IgD-negative memory B cell (primary cell): Measurements from ENCODE around the gene CD9. TPM values are rescaled to one million over a fixed set of nuclear protein-coding genes. Genes with fewer than 3 reads are reported as not detected.
"Not testable (repeated sequence)": the region's sequence is repeated elsewhere in the genome, so short reads cannot be mapped to it uniquely, and the experiment has no call there.

Source experiments
- H3K27ac Mint-ChIP-seq, 3 donors: one replicate each; pipeline ENCODE4 v1.8.0; 2020 to 2022; ENCODE audit warnings: mild to moderate bottlenecking in 3 of 3, mixed read lengths in 3 of 3, moderate library complexity in 1 of 3
- H3K27me3 Mint-ChIP-seq: one replicate; pipeline ENCODE4 v1.8.0; 2021; ENCODE audit warnings: mixed read lengths
- H3K36me3 Mint-ChIP-seq: one replicate; pipeline ENCODE4 v1.8.0; 2020; ENCODE audit warnings: mild to moderate bottlenecking, mixed read lengths
- H3K4me1 Mint-ChIP-seq, 3 donors: one replicate each; pipeline ENCODE4 v1.8.0; 2020 to 2022; ENCODE audit warnings: mixed read lengths in 3 of 3, mild to moderate bottlenecking in 1 of 3
- H3K4me3 Mint-ChIP-seq, 4 donors: one replicate each; pipeline ENCODE4 v1.8.0; 2020 to 2022; ENCODE audit warnings: mild to moderate bottlenecking in 4 of 4, mixed read lengths in 4 of 4, moderate library complexity in 3 of 4
- H3K9me3 Mint-ChIP-seq, 3 donors: one replicate each; pipeline ENCODE4 v1.8.0; 2020 to 2021; ENCODE audit warnings: mixed read lengths in 3 of 3, mild to moderate bottlenecking in 1 of 3
- polyA plus RNA-seq: library from polyadenylated mRNA; unstranded; fragments of 300-500 nt; fragmentation: Illumina TruSeq; gene quantifications from one replicate; pipeline ENCODE4 v1.2.3, GENCODE V29; 2021

The CD9 gene, protein sequence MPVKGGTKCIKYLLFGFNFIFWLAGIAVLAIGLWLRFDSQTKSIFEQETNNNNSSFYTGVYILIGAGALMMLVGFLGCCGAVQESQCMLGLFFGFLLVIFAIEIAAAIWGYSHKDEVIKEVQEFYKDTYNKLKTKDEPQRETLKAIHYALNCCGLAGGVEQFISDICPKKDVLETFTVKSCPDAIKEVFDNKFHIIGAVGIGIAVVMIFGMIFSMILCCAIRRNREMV
- 9.6 TPM for polyA plus RNA-seq

DNA sequence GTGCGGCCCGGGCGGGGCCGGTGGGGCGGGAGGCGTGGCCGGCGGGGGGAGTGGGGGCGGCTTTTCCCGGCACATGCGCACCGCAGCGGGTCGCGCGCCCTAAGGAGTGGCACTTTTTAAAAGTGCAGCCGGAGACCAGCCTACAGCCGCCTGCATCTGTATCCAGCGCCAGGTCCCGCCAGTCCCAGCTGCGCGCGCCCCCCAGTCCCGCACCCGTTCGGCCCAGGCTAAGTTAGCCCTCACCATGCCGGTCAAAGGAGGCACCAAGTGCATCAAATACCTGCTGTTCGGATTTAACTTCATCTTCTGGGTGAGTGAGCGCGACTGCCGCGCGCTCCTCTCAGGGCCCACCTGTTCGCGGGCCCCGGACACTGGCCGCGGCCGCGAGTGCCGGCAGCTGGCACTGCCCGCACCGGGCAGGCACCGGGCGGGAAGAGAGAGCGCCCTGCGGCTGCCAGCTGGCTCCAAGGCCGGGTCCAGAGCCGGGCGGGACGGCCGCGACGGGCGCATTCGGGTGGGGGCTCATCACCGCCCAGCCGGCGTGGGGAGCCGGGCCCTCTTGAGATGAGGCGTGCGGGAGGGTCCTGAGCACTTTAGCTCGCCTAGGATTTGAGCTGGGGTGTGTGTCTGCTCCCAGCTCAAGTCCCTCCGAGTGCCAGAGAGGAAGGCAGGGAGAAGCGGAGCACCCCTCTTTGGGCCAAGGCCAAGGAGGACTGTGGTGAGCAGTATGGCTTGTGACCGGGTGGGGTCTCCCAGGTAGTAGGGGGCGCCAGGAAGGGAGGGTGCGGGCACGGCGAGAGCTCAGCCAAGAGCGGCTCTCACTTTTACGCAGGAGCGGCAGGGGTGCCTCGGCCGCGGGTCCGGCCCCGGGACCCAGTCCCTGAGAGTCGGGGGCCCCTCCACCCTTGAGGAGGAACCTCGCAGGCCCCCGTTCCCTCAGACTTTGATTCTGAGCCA lies at the start of gene CD9:
TSS of gene CD9 (plus strand) at position 145 of the 957 bp plus-strand sequence. CDS start at position 245, 100 bp downstream.
- H3K4me3 Mint-ChIP-seq, result peak within 1 kb of the TSS; percentile 65 to 91 (median 82)
- H3K36me3 Mint-ChIP-seq, result no peaks in the 10 kb centered on the region
- peaks cover 6 to 10% (median 8%) of the 10 kb centered on the region in 3 donors for H3K4me1 Mint-ChIP-seq
- H3K27me3 Mint-ChIP-seq, result peaks cover 41% of the 10 kb centered on the region
- peak within 1 kb of the TSS in 2 of 3 donors; percentile 26 to 82 for H3K27ac Mint-ChIP-seq
- H3K9me3 Mint-ChIP-seq, result peaks cover 0 to 1% (median 0%) of the 10 kb centered on the region in 3 donors

DNA sequence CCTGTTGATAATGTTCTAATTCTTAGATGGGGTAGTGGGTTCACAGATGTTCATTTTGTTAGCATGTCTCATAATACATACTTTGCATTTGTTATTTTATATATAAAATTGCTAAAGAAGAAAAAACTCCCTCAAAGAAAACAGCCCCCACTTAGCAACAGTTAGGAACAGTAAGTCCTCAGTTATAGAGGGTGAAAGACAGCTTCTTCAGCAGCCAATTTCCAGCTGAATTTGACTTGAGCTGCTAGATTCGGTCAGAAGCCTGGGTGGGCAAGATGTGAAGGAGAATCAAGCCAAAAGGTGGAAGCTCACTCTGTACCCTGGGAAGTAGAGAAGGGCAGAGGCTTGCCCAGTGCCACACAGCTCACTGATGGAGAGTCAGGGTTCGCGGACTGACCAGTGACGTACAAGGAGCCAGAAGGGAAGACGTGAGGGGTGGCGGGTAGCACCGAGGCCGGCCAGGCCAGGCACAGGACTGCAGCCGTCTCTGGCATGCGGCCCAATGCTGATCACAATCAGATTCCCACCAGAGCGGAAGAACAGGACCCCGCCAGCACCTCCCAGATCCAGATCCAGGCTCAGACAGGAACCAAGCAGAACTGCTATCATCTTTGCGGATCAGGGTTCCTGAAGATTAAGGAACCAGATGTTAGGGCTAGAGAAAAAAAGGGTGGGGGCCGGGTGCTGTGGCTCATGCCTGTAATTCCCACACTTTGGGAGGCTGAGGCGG lies 45.3 kb upstream of the CD9 start:
- Mint-ChIP-seq H3K36me3 (peaks cover 2% of the 10 kb centered on the region), H3K4me1 (no peaks in the 10 kb centered on the region), H3K9me3 (no peaks in the 10 kb centered on the region), H3K4me3 (no peak overlapping the region), H3K27ac (no peak overlapping the region), H3K27me3 (peaks cover 10% of the 10 kb centered on the region)

DNA sequence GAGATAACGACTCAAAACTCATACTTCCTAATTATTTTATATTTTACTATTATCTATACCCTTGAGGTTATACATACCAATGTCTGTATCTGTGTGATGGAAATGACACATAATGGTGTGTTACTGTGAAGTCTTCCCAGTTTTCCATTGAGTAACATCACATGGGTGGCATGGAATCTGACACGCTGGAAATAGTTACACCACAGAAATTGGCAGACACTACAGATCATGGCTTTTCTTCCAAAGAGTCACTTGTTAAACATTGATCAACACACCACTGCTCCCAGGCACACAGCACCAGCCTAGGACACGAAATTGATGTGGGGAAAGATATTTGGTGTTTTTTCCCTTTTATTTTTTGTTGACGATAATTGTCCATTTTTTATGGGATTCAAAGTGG lies 42.7 kb upstream of the CD9 start:
- no peaks in the 10 kb centered on the region for H3K4me1 Mint-ChIP-seq
- H3K4me3 Mint-ChIP-seq, result no peak overlapping the region
- H3K36me3 Mint-ChIP-seq, result peaks cover 2% of the 10 kb centered on the region
- peaks cover 12% of the 10 kb centered on the region for H3K27me3 Mint-ChIP-seq
- H3K27ac Mint-ChIP-seq, result no peak overlapping the region
- no peaks in the 10 kb centered on the region for H3K9me3 Mint-ChIP-seq

DNA sequence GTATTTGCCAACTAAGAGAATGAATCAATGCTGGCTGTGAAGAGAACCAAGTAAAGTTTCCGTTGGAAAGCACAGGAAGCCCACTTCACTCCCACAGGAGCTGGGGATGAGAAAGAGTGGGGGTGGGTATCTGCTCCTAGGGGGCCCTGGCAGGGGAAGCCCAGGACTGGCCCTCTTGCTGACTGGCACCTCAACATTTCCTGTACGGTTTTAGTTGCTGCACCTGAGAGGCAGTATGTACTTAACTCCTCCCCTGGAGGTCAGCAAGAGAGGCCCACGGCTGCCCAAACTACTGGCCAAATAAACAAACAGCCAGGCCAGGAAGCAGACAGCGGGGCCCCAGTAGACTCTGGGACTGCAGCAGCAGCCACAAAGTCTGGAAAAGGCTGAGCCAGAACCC lies 41.9 kb upstream of the CD9 start:
- H3K9me3 Mint-ChIP-seq, result no peaks in the 10 kb centered on the region
- peaks cover 2% of the 10 kb centered on the region for H3K36me3 Mint-ChIP-seq
- H3K27ac Mint-ChIP-seq, result no peak overlapping the region
- H3K4me3 Mint-ChIP-seq, result no peak overlapping the region
- H3K4me1 Mint-ChIP-seq, result no peaks in the 10 kb centered on the region
- peaks cover 12% of the 10 kb centered on the region for H3K27me3 Mint-ChIP-seq

DNA sequence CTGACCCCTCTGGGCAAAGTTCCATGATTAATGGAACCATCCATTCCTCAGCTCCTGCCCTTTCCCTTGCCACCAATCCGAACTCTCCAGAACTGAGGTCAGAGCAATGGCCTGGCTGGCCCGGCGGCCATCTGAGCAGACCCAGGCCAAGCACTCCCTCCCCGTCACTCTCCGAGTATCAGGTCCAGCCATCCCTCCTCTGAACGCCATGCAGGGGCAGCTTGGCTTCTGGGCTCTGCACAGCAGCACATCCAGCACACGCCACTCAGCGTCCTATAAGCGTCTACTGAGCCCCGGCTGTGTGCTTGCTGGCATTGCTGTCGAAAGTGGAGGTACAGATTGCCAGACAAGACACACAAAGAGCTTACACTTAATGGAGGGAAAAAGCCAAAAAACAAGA lies 41.5 kb upstream of the CD9 start:
- H3K36me3 Mint-ChIP-seq, result peaks cover 2% of the 10 kb centered on the region
- peaks cover 12% of the 10 kb centered on the region for H3K27me3 Mint-ChIP-seq
- H3K27ac Mint-ChIP-seq, result no peak overlapping the region

DNA sequence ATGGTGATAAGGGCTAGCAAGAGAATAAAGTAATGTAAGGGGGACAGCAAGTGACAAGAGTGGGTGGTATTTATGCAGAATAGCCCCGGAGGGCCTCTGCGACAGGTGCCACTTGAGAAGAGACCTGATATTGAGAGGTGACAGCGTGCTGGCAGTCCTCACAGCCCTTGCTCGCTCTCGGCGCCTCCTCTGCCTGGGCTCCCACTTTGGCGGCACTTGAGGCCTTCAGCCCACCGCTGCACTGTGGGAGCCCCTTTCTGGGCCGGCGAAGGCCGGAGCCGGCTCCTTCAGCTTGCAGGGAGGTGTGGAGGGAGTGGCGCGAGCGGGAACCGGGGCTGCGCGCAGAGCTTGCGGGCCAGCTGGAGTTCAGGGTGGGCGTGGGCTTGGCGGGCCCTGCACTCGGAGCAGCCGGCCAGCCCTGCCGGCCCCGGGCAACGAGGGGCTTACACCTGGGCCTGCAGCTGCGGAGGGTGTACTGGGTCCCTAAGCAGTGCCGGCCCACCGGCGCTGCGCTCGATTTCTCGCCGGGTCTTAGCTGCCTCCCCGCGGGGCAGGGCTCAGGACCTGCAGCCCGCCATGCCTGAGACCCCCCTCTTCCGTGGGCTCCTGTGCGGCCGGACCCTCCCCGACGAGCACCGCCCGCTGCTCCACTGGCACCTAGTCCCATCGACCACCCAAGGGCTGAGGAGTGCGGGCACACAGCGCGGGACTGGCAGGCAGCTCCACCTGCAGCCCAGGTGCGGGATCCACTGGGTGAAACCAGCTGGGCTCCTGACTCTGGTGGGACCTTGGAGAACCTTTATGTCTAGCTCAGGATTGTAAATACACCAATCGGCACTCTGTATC lies 40.8 kb upstream of the CD9 start:
- not testable (repeated sequence) for H3K4me1 Mint-ChIP-seq, H3K27ac Mint-ChIP-seq, H3K36me3 Mint-ChIP-seq, H3K4me3 Mint-ChIP-seq, H3K9me3 Mint-ChIP-seq
- H3K27me3 Mint-ChIP-seq, result peaks cover 12% of the 10 kb centered on the region

More for the DNA sequence above, 41.5 kb upstream of the CD9 start:
- Mint-ChIP-seq H3K4me1 (no peaks in the 10 kb centered on the region), H3K9me3 (no peaks in the 10 kb centered on the region), H3K4me3 (no peak overlapping the region)

DNA sequence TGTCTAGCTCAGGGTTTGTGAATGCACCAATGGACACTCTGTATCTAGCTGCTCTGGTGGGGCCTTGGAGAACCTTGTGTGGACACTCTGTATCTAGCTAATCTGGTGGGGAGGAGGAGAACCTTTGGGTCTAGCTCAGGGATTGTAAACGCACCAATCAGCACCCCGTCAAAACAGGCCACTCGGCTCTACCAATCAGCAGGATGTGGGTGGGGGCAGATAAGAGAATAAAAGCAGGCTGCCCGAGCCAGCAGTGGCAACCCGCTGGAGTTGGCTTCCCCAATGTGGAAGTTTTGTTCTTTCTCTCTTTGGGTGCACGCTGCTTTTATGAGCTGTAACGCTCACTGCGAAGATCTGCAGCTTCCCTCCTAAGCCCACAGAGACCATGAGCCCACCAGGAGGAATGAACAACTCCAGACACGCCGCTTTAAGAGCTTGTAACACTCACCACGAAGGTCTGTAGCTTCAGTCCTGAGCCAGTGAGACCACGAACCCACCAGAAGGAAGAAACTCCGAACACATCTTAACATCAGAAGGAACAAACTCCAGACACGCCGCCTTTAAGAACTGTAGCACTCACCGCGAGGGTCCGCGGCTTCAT lies 40.1 kb upstream of the CD9 start:
- H3K36me3 Mint-ChIP-seq, H3K27ac Mint-ChIP-seq, H3K9me3 Mint-ChIP-seq, H3K4me1 Mint-ChIP-seq: not testable (repeated sequence)
- peaks cover 11% of the 10 kb centered on the region for H3K27me3 Mint-ChIP-seq
- H3K4me3 Mint-ChIP-seq, result peak overlapping the region in 1 of 4 donors; percentile 21

DNA sequence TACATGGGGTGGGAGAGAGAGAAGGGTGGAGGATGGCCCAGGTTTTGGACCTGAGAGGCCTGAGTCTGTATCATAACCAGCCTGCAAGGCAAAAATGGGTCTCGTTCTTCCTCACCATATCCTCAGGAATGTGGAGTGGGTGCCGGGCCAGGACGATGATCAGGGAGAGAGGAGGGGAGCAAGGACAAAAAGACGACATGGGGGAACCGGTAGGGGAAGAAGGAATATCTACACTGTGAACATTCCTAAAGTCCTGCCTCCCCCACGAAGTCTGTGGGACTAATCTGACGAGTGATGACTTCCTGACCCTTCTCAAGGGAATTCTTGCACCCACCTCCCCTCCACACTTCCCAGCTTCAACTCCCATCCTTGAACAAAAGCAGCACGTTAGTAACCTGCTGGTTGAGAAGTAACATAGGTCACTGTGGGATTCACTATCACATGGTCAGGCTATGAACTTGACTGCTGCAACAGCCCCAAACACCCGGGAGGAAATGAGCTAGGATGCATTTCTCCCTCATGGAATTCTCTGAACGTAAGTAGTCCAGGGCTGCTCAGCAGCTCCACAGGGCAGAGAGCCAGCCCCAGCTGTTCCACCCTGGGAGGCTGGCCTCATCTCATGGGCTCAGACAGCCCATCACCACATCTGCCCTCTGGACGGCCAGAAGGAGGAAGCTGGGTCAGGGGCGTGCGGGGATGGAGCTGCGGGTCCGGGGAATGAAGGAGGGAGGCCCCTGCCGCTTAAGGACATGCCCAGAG lies 38.9 kb upstream of the CD9 start:
- Mint-ChIP-seq H3K9me3 (no peaks in the 10 kb centered on the region), H3K4me1 (no peaks in the 10 kb centered on the region), H3K36me3 (peaks cover 2% of the 10 kb centered on the region), H3K27me3 (peaks cover 9% of the 10 kb centered on the region), H3K27ac (no peak overlapping the region), H3K4me3 (no peak overlapping the region)

DNA sequence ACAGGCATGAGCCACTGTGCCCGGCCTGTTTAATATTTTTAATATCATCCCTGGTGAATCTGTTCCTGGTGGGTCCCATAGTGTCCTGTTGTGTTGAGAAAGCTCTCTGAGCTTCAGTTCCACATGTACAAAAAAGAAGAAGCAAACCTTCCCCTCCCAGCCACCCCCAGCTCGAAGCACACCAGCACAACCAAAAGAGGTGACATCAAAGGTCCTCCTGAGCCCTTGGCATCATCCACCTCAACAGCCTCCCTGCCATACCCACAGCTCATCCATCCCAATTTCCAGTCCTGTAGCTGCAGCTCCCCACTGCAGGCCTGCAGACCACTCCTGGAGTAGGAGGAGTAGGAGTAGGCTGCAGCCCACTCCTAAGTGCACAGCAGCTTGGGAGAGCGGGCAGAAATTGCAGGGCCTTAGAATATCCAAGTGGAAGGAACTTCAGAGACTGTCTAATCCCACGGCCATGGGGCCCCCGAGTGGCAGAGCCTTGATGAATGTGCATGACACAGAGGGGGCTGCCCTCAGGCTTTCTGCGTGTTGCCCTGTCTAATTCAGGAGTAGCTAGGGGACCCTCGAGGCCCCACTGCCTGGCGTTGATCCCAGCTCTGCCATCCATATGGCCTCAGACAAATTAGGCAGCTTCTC lies 36.7 kb upstream of the CD9 start:
- Mint-ChIP-seq H3K36me3 (peaks cover 2% of the 10 kb centered on the region), H3K9me3 (no peaks in the 10 kb centered on the region), H3K4me1 (peaks cover 8 to 13% (median 11%) of the 10 kb centered on the region in 3 donors), H3K27me3 (peaks cover 16% of the 10 kb centered on the region), H3K27ac (no peak overlapping the region), H3K4me3 (no peak overlapping the region)

DNA sequence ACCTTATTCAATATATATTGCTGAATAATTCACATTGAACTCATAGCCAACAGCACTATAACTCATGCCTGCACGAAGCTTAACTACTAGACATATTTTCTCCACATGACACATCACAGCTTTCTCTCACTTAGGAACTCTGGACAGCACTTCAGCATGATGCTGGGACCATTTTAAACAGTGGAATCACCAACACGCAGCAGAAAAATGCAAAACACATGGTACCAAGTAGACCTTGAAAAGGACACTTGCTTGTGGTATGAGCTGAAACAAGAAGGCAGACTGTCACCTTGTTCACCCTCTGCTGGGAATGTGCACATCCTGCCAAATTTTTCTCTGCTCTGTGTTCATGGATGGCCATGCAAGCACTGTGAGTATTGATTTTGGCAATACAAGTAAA lies 34.8 kb upstream of the CD9 start:
- Mint-ChIP-seq H3K36me3 (no peaks in the 10 kb centered on the region), H3K4me3 (no peak overlapping the region), H3K9me3 (no peaks in the 10 kb centered on the region), H3K27me3 (peaks cover 15% of the 10 kb centered on the region), H3K4me1 (peaks cover 8 to 15% (median 13%) of the 10 kb centered on the region in 3 donors), H3K27ac (no peak overlapping the region)

DNA sequence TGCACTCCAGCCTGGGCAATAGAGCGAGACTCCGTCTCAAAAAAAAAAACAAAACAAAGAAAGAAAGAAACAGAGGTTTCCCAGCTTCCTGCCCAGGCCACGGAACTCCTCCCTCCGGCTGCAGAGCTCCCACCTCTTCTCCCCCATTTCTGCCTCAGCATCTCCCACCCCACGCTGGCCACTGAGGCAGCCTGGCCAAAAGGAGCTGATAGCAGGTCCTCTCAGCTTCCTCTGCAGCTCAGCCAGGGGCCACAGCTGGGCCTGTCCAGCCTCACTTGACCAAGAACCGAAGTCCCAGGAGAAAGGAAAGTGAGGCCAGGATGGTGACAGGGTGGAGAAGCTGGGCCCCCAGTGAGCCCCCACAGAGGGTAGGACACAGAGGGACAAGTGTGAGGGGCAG lies 33.4 kb upstream of the CD9 start:
- Mint-ChIP-seq H3K27ac (no peak overlapping the region), H3K4me3 (peak overlapping the region in 1 of 4 donors; percentile 43), H3K4me1 (peaks cover 8 to 15% (median 13%) of the 10 kb centered on the region in 3 donors), H3K9me3 (no peaks in the 10 kb centered on the region), H3K27me3 (peaks cover 10% of the 10 kb centered on the region), H3K36me3 (no peaks in the 10 kb centered on the region)

DNA sequence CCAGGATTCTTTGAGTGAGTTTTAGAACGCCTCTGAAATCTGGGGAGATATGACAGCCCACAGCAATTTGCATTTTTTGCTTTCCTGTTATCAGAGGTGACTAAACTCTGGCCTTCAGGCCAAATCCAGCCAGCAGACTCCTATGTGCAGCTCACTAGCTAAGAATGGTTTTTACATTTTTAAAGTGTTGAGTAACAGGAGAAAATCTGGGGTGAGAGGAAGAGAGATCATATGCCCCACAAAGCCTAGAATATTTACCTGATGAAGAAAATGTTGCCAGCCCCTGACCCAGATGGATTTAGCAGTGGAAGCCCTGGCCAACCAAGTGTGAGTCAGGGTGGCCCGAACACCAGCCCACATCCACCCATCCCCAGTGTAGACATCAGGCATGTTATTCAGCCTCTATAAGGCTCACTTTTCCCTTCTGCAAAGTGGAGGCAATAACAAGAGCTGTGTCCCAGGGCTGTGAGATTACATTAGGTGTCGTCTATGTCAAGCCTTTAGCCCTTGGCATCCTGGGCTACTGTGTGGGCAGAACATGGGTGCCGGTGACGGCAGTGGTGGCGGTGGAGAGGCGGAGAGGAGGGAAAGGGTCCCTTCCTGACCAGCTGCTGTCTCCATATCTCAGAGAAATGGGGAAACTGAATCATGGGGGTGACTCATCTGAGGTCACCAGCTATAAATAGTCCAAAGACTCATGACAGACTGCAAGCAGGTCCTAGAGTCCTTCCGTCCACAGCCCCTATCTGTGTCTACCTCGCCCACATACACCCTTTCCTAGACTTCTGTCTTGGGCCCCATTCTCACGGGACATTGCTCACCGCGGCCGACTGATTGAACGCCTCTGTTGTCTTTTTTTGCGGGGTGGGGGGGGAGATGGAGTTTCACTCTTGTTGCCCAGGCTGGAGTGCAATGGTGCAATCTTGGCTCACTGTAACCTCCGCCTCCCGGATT lies 32.6 kb upstream of the CD9 start:
- Mint-ChIP-seq H3K36me3 (no peaks in the 10 kb centered on the region), H3K9me3 (no peaks in the 10 kb centered on the region), H3K27ac (peak overlapping the region in 1 of 3 donors; percentile 37), H3K4me3 (peak overlapping the region in 2 of 4 donors; percentile 9 to 80), H3K27me3 (peaks cover 12% of the 10 kb centered on the region), H3K4me1 (peaks cover 8 to 15% (median 13%) of the 10 kb centered on the region in 3 donors)
